PC-9 (cell line): ENCODE measurements around the gene GLDN.

Experiments used
- CTCF ChIP-seq: fragments of 200-600 bp; sonication (generic); conservative IDR thresholded peaks from 2 replicates; pipeline ENCODE4 v1.6.1; 2017; ENCODE audit warnings: mixed run types, antibody characterized with exemption, mild to moderate bottlenecking, moderate library complexity
- EZH2 ChIP-seq: fragments of 200-600 bp; sonication (generic); IDR thresholded peaks from 2 replicates; pipeline ENCODE4 v1.8.0; 2017; ENCODE audit warnings: antibody characterized with exemption, low read depth

GRCh38 chr15:51334011-51334451, 7.4 kb upstream of the GLDN start:
- TF ChIP-seq CTCF, result no peak
- TF ChIP-seq EZH2, result no peak
